SK-N-SH treated with all-trans-retinoic acid at 6 μM for 48 hours (cell line): ENCODE data around the gene SUN2.

Source experiments
- ARNTL ChIP-seq: fragments of 450-650 bp; formaldehyde crosslinking; IDR thresholded peaks from 2 replicates; pipeline ENCODE4 v1.5.0; 2020; ENCODE audit warnings: low read depth, mild to moderate bottlenecking, moderate library complexity, borderline replicate concordance
- ESRRG ChIP-seq: fragments of 250-450 bp; sonication (Bioruptor Pico); IDR thresholded peaks from 2 replicates; pipeline ENCODE4 v1.6.1; 2021; ENCODE audit warnings: mild to moderate bottlenecking
- GLIS3 ChIP-seq: fragments of 250-450 bp; sonication (Bioruptor Pico); IDR thresholded peaks from 2 replicates; pipeline ENCODE4 v1.5.0; 2020; ENCODE audit warnings: mild to moderate bottlenecking, moderate library complexity
- PPARA ChIP-seq: fragments of 250-450 bp; sonication (Bioruptor Pico); IDR thresholded peaks from 2 replicates; pipeline ENCODE4 v1.5.0; 2020; ENCODE audit warnings: mild to moderate bottlenecking, borderline replicate concordance
- RARB ChIP-seq: fragments of 250-450 bp; sonication (Bioruptor Pico); IDR thresholded peaks from 2 replicates; pipeline ENCODE4 v1.8.0; 2021; ENCODE audit warnings: mild to moderate bottlenecking, moderate library complexity
- TCF4 ChIP-seq: fragments of 250-450 bp; sonication (Bioruptor Pico); IDR thresholded peaks from 2 replicates; pipeline ENCODE4 v1.8.0; 2021; ENCODE audit warnings: mild to moderate bottlenecking, moderate library complexity, borderline replicate concordance
- TOX ChIP-seq: fragments of 250-450 bp; sonication (Bioruptor Pico); IDR thresholded peaks from 2 replicates; pipeline ENCODE4 v1.8.0; 2021; ENCODE audit warnings: mild to moderate bottlenecking, moderate library complexity, borderline replicate concordance
- ZFP3 ChIP-seq: fragments of 250-450 bp; sonication (Bioruptor Pico); IDR thresholded peaks from 2 replicates; pipeline ENCODE4 v1.5.0; 2020; ENCODE audit warnings: mild to moderate bottlenecking, moderate library complexity
- ZFP30 ChIP-seq: fragments of 450-650 bp; formaldehyde crosslinking; IDR thresholded peaks from 2 replicates; pipeline ENCODE4 v1.5.0; 2022; ENCODE audit warnings: mild to moderate bottlenecking, moderate library complexity
- ZNF70 ChIP-seq: fragments of 450-650 bp; formaldehyde crosslinking; IDR thresholded peaks from 2 replicates; pipeline ENCODE4 v1.5.0; 2020; ENCODE audit warnings: mild to moderate bottlenecking, moderate library complexity
- TF ChIP-seq, protein P1 (sequence below): fragments of 250-450 bp; sonication (Bioruptor Pico); IDR thresholded peaks from 2 replicates; pipeline ENCODE4 v1.8.0; 2020; ENCODE audit warnings: mild to moderate bottlenecking, moderate library complexity, borderline replicate concordance
- TF ChIP-seq, protein P2 (sequence below): fragments of 250-450 bp; sonication (Bioruptor Pico); IDR thresholded peaks from 2 replicates; pipeline ENCODE4 v1.5.1; 2020; ENCODE audit warnings: low read depth, mild to moderate bottlenecking, moderate library complexity
- TF ChIP-seq, protein P3 (sequence below): fragments of 250-450 bp; sonication (Bioruptor Pico); IDR thresholded peaks from 2 replicates; pipeline ENCODE4 v1.5.1; 2021; ENCODE audit warnings: mild to moderate bottlenecking, moderate library complexity

- TF ChIP-seq ZFP3 (CRISPR knock-in tag) (no peak), RARB (no peak), ARNTL (CRISPR knock-in tag) (no peak), ESRRG (CRISPR knock-in tag) (no peak), TOX (no peak), PPARA (no peak), GLIS3 (no peak), ZFP30 (CRISPR knock-in tag) (no peak), TCF4 (CRISPR knock-in tag) (no peak), ZNF70 (no peak)
- TF ChIP-seq, protein P1, sequence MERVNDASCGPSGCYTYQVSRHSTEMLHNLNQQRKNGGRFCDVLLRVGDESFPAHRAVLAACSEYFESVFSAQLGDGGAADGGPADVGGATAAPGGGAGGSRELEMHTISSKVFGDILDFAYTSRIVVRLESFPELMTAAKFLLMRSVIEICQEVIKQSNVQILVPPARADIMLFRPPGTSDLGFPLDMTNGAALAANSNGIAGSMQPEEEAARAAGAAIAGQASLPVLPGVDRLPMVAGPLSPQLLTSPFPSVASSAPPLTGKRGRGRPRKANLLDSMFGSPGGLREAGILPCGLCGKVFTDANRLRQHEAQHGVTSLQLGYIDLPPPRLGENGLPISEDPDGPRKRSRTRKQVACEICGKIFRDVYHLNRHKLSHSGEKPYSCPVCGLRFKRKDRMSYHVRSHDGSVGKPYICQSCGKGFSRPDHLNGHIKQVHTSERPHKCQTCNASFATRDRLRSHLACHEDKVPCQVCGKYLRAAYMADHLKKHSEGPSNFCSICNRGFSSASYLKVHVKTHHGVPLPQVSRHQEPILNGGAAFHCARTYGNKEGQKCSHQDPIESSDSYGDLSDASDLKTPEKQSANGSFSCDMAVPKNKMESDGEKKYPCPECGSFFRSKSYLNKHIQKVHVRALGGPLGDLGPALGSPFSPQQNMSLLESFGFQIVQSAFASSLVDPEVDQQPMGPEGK (CRISPR knock-in tag) = no peak
- TF ChIP-seq, protein P2, sequence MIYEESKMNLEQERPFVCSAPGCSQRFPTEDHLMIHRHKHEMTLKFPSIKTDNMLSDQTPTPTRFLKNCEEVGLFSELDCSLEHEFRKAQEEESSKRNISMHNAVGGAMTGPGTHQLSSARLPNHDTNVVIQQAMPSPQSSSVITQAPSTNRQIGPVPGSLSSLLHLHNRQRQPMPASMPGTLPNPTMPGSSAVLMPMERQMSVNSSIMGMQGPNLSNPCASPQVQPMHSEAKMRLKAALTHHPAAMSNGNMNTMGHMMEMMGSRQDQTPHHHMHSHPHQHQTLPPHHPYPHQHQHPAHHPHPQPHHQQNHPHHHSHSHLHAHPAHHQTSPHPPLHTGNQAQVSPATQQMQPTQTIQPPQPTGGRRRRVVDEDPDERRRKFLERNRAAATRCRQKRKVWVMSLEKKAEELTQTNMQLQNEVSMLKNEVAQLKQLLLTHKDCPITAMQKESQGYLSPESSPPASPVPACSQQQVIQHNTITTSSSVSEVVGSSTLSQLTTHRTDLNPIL (CRISPR knock-in tag) = no peak
- TF ChIP-seq, protein P3, sequence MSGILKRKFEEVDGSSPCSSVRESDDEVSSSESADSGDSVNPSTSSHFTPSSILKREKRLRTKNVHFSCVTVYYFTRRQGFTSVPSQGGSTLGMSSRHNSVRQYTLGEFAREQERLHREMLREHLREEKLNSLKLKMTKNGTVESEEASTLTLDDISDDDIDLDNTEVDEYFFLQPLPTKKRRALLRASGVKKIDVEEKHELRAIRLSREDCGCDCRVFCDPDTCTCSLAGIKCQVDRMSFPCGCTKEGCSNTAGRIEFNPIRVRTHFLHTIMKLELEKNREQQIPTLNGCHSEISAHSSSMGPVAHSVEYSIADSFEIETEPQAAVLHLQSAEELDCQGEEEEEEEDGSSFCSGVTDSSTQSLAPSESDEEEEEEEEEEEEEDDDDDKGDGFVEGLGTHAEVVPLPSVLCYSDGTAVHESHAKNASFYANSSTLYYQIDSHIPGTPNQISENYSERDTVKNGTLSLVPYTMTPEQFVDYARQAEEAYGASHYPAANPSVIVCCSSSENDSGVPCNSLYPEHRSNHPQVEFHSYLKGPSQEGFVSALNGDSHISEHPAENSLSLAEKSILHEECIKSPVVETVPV (CRISPR knock-in tag) = no peak
These were observed 24.1 kb downstream of the SUN2 start for GRCh38 chr22:38731703-38732161.
